Measurements from ENCODE around the gene SPAG16.

Gene SPAG16

DNA sequence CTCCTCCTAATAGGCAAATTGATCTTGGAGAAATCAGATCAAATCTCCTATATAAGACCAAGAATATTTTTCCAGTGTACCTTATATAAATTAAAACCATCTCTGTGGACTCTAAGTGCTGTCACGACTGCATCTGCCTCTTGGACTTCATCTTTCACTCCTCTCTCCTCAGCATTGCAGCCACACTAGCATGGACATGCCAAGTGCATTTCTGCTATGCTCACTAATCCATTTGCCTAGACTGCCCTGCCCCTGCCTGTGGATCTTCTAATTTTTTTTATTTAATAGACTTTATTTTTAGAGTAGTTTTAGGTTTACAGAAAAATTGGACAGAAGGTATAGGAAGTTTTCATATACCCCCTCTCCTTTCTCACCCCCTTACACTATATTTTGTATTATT, 979.9 kb downstream of the SPAG16 start:
- TF ChIP-seq CTCF (IDR thresholded peaks at IDR 0.05; ENCODE audit: borderline replicate concordance, insufficient read depth, low read depth, low read length) = no peak
- no peak overlapping the region for H3K4me3 ChIP-seq (ENCODE audit: low read depth, low read length)

DNA sequence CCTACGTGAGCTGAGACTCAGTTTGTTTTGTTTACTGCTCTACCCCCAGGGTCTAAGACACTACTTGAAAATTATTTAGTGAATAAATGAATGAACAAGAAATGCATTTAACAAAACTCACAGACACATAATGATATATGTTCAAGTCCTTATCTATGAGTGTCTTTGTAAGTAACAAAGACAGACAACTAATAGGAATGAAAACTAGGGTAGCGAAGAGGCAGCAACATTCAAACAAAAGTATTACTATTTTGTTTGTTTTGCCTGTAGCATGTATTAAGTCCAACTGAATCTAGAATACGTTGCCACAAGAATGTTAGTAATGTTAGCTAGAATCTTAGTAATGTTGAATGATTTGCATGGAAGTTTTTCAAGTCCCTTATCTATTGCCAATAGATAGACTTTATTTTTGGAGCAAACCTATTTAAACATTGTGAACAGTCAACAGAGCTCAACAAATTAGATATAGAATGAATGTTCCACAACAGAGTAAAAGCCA, 981.8 kb downstream of the SPAG16 start:
- H3K4me3 ChIP-seq (ENCODE audit: low read depth, low read length) = no peak overlapping the region
- TF ChIP-seq CTCF (IDR thresholded peaks at IDR 0.05; ENCODE audit: borderline replicate concordance, insufficient read depth, low read depth, low read length) = no peak

DNA sequence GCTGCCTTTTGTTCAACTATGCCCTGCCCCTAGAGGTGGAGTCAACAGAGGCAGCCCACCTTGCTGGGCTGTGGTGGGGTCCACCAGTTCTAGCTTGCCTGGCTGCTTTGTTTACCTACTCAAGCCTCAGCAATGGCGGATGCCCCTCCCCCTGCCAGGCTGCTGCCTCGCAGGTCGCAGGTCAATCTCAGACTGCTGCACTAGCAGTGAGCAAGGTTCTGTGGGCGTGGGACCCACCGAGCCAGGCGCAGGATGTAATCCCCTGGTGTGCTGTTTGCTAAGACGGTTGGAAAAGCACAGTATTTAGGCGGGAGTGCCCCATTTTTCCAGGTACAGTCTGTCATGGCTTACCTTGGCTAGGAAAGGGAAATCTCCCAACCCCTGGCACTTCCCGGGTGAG, 993.6 kb downstream of the SPAG16 start:
- no peak overlapping the region for H3K4me3 ChIP-seq (ENCODE audit: low read depth, low read length)
- no peak for TF ChIP-seq CTCF (IDR thresholded peaks at IDR 0.05; ENCODE audit: borderline replicate concordance, insufficient read depth, low read depth, low read length)

DNA sequence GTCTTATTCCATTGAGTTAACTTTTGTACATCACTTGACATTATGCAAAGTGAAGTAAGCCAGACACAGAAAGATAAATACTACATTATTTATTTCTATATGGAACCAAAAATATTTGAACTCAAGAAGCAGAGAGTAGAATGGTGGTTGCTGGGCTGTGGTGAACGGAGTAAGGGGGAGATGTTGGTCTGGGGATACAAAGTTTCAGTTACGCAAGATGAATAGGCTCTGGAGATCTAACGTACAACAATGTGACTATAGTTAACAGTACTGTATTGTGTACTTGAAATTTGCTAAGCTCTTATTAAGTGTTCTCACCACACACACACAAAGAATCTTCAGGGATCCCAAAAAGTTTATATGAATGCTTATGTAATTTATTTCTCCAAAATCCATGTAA, 1001.7 kb downstream of the SPAG16 start:
- H3K4me3 ChIP-seq (ENCODE audit: low read depth, low read length) = no peak overlapping the region
- TF ChIP-seq CTCF (IDR thresholded peaks at IDR 0.05; ENCODE audit: borderline replicate concordance, insufficient read depth, low read depth, low read length) = no peak

DNA sequence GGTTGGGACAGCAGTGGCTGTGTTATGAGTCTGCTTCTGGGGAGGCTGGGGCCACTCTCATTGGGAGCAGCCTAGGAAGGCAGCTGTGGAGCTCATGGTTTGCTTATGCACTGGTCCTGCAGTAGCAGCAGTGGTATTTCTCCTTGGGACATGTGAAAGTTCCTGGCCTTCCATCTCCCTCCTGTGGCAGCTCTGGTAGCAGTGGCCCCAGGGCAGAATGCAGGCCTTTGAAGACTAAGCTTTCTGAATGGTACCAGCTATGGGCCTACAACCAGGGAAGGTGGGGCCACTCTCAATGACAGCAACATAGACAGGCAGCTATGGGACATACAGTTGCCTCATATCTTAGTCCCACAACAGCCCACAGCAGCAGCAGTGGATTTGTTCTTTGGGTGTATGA, 1009.3 kb downstream of the SPAG16 start:
- TF ChIP-seq CTCF (IDR thresholded peaks at IDR 0.05; ENCODE audit: borderline replicate concordance, insufficient read depth, low read depth, low read length) = no peak
- H3K4me3 ChIP-seq (ENCODE audit: low read depth, low read length) = no peak overlapping the region

DNA sequence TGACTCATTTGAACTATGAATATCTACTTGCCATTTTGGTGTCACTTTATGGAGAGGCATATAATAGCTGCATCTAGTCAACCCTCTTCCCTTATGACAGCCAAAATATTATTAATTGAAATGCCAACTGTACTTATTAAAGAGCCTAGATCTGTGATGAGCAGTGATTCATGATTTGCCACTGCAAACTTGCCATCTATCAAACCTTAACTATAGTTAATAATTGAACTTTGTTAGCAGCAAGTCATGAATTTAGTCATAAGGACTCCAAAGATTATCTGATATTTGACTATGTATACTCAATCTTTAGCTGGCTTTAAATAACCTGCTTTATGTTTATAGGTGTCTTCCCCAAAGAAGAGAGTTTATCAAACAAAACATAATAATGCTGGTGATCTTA, 1010.2 kb downstream of the SPAG16 start:
- TF ChIP-seq CTCF (IDR thresholded peaks at IDR 0.05; ENCODE audit: borderline replicate concordance, insufficient read depth, low read depth, low read length) = no peak
- H3K4me3 ChIP-seq (ENCODE audit: low read depth, low read length) = no peak overlapping the region

DNA sequence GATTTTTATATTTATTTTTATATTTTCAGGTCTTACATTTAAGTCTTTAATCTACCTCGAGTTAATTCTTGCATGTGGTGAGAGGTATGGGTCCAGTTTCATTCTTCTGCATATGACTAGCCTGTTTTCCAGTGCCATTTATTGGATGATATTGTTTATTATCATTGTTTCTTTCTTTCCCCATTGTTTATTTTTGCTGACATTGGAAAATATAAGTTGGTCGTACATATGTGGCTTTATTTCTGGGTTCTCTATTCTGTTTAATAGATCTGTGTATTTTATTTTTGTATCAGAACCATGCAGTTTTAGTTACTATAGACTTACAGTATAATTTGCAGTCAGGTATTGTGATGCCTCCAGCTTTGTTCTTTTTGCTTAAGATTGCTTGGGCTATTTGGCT, 1013.2 kb downstream of the SPAG16 start:
- TF ChIP-seq CTCF (IDR thresholded peaks at IDR 0.05; ENCODE audit: borderline replicate concordance, insufficient read depth, low read depth, low read length) = no peak
- H3K4me3 ChIP-seq (ENCODE audit: low read depth, low read length) = no peak overlapping the region
